Measurements from ENCODE around the gene AGPAT3.
A peak's percentile ranks its signal among the peaks of the same experiment; 100 is the strongest.

AGPAT3 gene

GRCh38 chr21:43827015-43827611 lies 37.9 kb upstream of the AGPAT3 start (continued):
- TF ChIP-seq ZNF830 (tag by site-specific recombination; IDR thresholded peaks at IDR 0.05; ENCODE audit: low read depth) = no peak
- TF ChIP-seq ZNF785 (tag by site-specific recombination; IDR thresholded peaks at IDR 0.05) = no peak
- TF ChIP-seq ZXDB (tag by site-specific recombination; IDR thresholded peaks at IDR 0.05) = no peak
- TF ChIP-seq ZNF324 (tag by site-specific recombination; IDR thresholded peaks at IDR 0.05) = peak; percentile 78; the same call in 1 of the 2 replicates
- no peak for TF ChIP-seq KLF1 (tag by site-specific recombination; IDR thresholded peaks at IDR 0.05)
- no peak for TF ChIP-seq HOXC10 (CRISPR knock-in tag; IDR thresholded peaks at IDR 0.05)
- no peak for TF ChIP-seq ZNF658 (tag by site-specific recombination; IDR thresholded peaks at IDR 0.05)
- TF ChIP-seq ZNF623 (tag by site-specific recombination; IDR thresholded peaks at IDR 0.05) = no peak
- TF ChIP-seq RBAK (tag by site-specific recombination; IDR thresholded peaks at IDR 0.05) = peak; percentile 9; the same call in 1 of the 2 replicates
- no peak for TF ChIP-seq ZNF571 (tag by site-specific recombination; IDR thresholded peaks at IDR 0.05)
- TF ChIP-seq ZNF747 (tag by site-specific recombination; IDR thresholded peaks at IDR 0.05) = no peak
- no peak for TF ChIP-seq ZNF791 (tag by site-specific recombination; IDR thresholded peaks at IDR 0.05)
- no peak for TF ChIP-seq ZNF202 (tag by site-specific recombination; IDR thresholded peaks at IDR 0.05; ENCODE audit: borderline replicate concordance)
- TF ChIP-seq PRDM1 (tag by site-specific recombination; IDR thresholded peaks at IDR 0.05) = no peak
- no peak for TF ChIP-seq ZNF76 (tag by site-specific recombination; IDR thresholded peaks at IDR 0.05; ENCODE audit: borderline replicate concordance, low read depth)
- TF ChIP-seq ZBTB21 (tag by site-specific recombination; IDR thresholded peaks at IDR 0.05) = peak; percentile 64
- no peak for TF ChIP-seq ZNF555 (tag by site-specific recombination; conservative IDR thresholded peaks at IDR 0.05)
- TF ChIP-seq MEIS1 (CRISPR knock-in tag; IDR thresholded peaks at IDR 0.05; ENCODE audit: borderline replicate concordance) = no peak
- TF ChIP-seq GLI4 (tag by site-specific recombination; IDR thresholded peaks at IDR 0.05) = no peak
- TF ChIP-seq ZNF280D (tag by site-specific recombination; IDR thresholded peaks at IDR 0.05) = no peak
- no peak for TF ChIP-seq ZNF776 (tag by site-specific recombination; IDR thresholded peaks at IDR 0.05; ENCODE audit: borderline replicate concordance)
- TF ChIP-seq, protein P1, sequence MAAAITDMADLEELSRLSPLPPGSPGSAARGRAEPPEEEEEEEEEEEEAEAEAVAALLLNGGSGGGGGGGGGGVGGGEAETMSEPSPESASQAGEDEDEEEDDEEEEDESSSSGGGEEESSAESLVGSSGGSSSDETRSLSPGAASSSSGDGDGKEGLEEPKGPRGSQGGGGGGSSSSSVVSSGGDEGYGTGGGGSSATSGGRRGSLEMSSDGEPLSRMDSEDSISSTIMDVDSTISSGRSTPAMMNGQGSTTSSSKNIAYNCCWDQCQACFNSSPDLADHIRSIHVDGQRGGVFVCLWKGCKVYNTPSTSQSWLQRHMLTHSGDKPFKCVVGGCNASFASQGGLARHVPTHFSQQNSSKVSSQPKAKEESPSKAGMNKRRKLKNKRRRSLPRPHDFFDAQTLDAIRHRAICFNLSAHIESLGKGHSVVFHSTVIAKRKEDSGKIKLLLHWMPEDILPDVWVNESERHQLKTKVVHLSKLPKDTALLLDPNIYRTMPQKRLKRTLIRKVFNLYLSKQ (tag by site-specific recombination; IDR thresholded peaks at IDR 0.05; ENCODE audit: borderline replicate concordance) = no peak
- no peak for TF ChIP-seq FEZF1 (tag by site-specific recombination; IDR thresholded peaks at IDR 0.05)
- no peak for TF ChIP-seq ZNF140 (tag by site-specific recombination; IDR thresholded peaks at IDR 0.05)
- TF ChIP-seq, protein P2, sequence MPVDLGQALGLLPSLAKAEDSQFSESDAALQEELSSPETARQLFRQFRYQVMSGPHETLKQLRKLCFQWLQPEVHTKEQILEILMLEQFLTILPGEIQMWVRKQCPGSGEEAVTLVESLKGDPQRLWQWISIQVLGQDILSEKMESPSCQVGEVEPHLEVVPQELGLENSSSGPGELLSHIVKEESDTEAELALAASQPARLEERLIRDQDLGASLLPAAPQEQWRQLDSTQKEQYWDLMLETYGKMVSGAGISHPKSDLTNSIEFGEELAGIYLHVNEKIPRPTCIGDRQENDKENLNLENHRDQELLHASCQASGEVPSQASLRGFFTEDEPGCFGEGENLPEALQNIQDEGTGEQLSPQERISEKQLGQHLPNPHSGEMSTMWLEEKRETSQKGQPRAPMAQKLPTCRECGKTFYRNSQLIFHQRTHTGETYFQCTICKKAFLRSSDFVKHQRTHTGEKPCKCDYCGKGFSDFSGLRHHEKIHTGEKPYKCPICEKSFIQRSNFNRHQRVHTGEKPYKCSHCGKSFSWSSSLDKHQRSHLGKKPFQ (tag by site-specific recombination; IDR thresholded peaks at IDR 0.05) = no peak
- TF ChIP-seq ZNF433 (tag by site-specific recombination; IDR thresholded peaks at IDR 0.05; ENCODE audit: low read depth) = no peak
- TF ChIP-seq GLIS1 (tag by site-specific recombination; IDR thresholded peaks at IDR 0.05) = peak; percentile 97
- TF ChIP-seq, protein P3, sequence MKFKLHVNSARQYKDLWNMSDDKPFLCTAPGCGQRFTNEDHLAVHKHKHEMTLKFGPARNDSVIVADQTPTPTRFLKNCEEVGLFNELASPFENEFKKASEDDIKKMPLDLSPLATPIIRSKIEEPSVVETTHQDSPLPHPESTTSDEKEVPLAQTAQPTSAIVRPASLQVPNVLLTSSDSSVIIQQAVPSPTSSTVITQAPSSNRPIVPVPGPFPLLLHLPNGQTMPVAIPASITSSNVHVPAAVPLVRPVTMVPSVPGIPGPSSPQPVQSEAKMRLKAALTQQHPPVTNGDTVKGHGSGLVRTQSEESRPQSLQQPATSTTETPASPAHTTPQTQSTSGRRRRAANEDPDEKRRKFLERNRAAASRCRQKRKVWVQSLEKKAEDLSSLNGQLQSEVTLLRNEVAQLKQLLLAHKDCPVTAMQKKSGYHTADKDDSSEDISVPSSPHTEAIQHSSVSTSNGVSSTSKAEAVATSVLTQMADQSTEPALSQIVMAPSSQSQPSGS (tag by site-specific recombination; IDR thresholded peaks at IDR 0.05; ENCODE audit: low read depth) = no peak
- no peak; the same call in none of the 2 replicates for TF ChIP-seq KLF8 (tag by site-specific recombination; IDR thresholded peaks at IDR 0.05)
- TF ChIP-seq ZNF624 (tag by site-specific recombination; IDR thresholded peaks at IDR 0.05) = no peak
- TF ChIP-seq, protein P4, sequence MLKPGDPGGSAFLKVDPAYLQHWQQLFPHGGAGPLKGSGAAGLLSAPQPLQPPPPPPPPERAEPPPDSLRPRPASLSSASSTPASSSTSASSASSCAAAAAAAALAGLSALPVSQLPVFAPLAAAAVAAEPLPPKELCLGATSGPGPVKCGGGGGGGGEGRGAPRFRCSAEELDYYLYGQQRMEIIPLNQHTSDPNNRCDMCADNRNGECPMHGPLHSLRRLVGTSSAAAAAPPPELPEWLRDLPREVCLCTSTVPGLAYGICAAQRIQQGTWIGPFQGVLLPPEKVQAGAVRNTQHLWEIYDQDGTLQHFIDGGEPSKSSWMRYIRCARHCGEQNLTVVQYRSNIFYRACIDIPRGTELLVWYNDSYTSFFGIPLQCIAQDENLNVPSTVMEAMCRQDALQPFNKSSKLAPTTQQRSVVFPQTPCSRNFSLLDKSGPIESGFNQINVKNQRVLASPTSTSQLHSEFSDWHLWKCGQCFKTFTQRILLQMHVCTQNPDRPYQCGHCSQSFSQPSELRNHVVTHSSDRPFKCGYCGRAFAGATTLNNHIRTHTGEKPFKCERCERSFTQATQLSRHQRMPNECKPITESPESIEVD (tag by site-specific recombination; IDR thresholded peaks at IDR 0.05) = no peak
